ENCODE data around the gene IFT122.

The IFT122 gene

GRCh38 chr3:129463094-129463493 is 23.1 kb downstream of the IFT122 start:
- TF ChIP-seq Cebpa-rat (IDR thresholded peaks at IDR 0.05): no peak
- Histone ChIP-seq H3K9ac (no peak overlapping the region), H3K9me3 (replicated peaks in 1 of 11) (peaks cover 0 to 8% (median 0%) of the 10 kb centered on the region in 11 experiments; a peak in 2 of 22 replicates), H3K4me1 (peaks cover 0 to 10% (median 0%) of the 10 kb centered on the region in 10 experiments; a peak in 4 of 20 replicates), H3K4me3 (no peak overlapping the region), H3K27ac (no peak overlapping the region), H3K4me2 (no peak overlapping the region), H3K27me3 (no peaks in the 10 kb centered on the region), H4K20me1 (no peaks in the 10 kb centered on the region), H3K36me3 (peaks cover 15 to 65% (median 38%) of the 10 kb centered on the region in 11 experiments)

- Histone ChIP-seq H3K36me3 (peaks cover 14 to 64% (median 35%) of the 10 kb centered on the region in 11 experiments; a peak in 21 of 22 replicates), H3K4me2 (no peak overlapping the region), H3K27me3 (no peaks in the 10 kb centered on the region), H3K4me3 (no peak overlapping the region), H3K9ac (no peak overlapping the region), H3K27ac (no peak overlapping the region), H3K4me1 (peaks cover 0 to 10% (median 0%) of the 10 kb centered on the region in 10 experiments; a peak in 4 of 20 replicates), H3K9me3 (replicated peaks in 1 of 11) (peaks cover 0 to 6% (median 0%) of the 10 kb centered on the region in 11 experiments; a peak in 2 of 22 replicates), H4K20me1 (no peaks in the 10 kb centered on the region)
- TF ChIP-seq Cebpa-rat (IDR thresholded peaks at IDR 0.05): no peak
Observed at GRCh38 chr3:129463716-129464115, 23.7 kb downstream of the IFT122 start.

- H3K4me3 ChIP-seq: no peak overlapping the region
- H4K20me1 ChIP-seq: no peaks in the 10 kb centered on the region
- no peaks in the 10 kb centered on the region for H3K9me3 ChIP-seq (replicated peaks in 1 of 11)
- peaks cover 15 to 69% (median 23%) of the 10 kb centered on the region in 11 experiments; a peak in 17 of 22 replicates for H3K36me3 ChIP-seq
- no peak overlapping the region for H3K4me2 ChIP-seq
- no peak overlapping the region for H3K9ac ChIP-seq
- TF ChIP-seq Cebpa-rat (IDR thresholded peaks at IDR 0.05): no peak
- H3K4me1 ChIP-seq: peaks cover 0 to 10% (median 3%) of the 10 kb centered on the region in 10 experiments; a peak in 11 of 20 replicates
- no peak overlapping the region for H3K27ac ChIP-seq
- no peaks in the 10 kb centered on the region for H3K27me3 ChIP-seq
Observed at GRCh38 chr3:129467932-129468331, 27.9 kb downstream of the IFT122 start.

- Histone ChIP-seq H3K27me3 (no peaks in the 10 kb centered on the region), H3K9ac (no peak overlapping the region), H3K4me2 (no peak overlapping the region), H3K4me1 (peaks cover 0 to 11% (median 8%) of the 10 kb centered on the region in 10 experiments; a peak in 12 of 20 replicates), H4K20me1 (no peaks in the 10 kb centered on the region), H3K9me3 (replicated peaks in 1 of 11) (no peaks in the 10 kb centered on the region), H3K4me3 (no peak overlapping the region), H3K27ac (no peak overlapping the region), H3K36me3 (peaks cover 15 to 64% (median 23%) of the 10 kb centered on the region in 11 experiments; a peak in 17 of 22 replicates)
- TF ChIP-seq Cebpa-rat (IDR thresholded peaks at IDR 0.05): no peak
Observed at GRCh38 chr3:129469026-129469425, 29.0 kb downstream of the IFT122 start.

GRCh38 chr3:129470861-129471260 is 30.8 kb downstream of the IFT122 start:
- no peak overlapping the region for H3K4me3 ChIP-seq
- TF ChIP-seq Cebpa-rat (IDR thresholded peaks at IDR 0.05): no peak
- H3K27ac ChIP-seq: no peak overlapping the region
- peaks cover 12 to 59% (median 25%) of the 10 kb centered on the region in 11 experiments; a peak in 17 of 22 replicates for H3K36me3 ChIP-seq
- H3K9me3 ChIP-seq (replicated peaks in 1 of 11): no peaks in the 10 kb centered on the region
- H3K4me1 ChIP-seq: peaks cover 0 to 25% (median 8%) of the 10 kb centered on the region in 10 experiments; a peak in 12 of 20 replicates
- no peaks in the 10 kb centered on the region for H4K20me1 ChIP-seq
- H3K9ac ChIP-seq: no peak overlapping the region
- H3K4me2 ChIP-seq: peak overlapping the region in 5 of 11 experiments; percentile 4 to 35 (median 22); a peak in 4 of 22 replicates
- no peaks in the 10 kb centered on the region for H3K27me3 ChIP-seq

GRCh38 chr3:129473067-129473768 is 33.2 kb downstream of the IFT122 start:
- Histone ChIP-seq H4K20me1 (no peaks in the 10 kb centered on the region), H3K4me2 (peak overlapping the region in 1 of 11 experiments; percentile 28; a peak in 1 of 22 replicates), H3K36me3 (peaks cover 31 to 68% (median 42%) of the 10 kb centered on the region in 11 experiments), H3K9me3 (replicated peaks in 1 of 11) (no peaks in the 10 kb centered on the region), H3K27me3 (no peaks in the 10 kb centered on the region), H3K9ac (no peak overlapping the region), H3K4me3 (no peak overlapping the region), H3K27ac (no peak overlapping the region), H3K4me1 (peaks cover 0 to 25% (median 8%) of the 10 kb centered on the region in 10 experiments; a peak in 12 of 20 replicates)
- TF ChIP-seq Cebpa-rat (IDR thresholded peaks at IDR 0.05): no peak

- peaks cover 0 to 25% (median 8%) of the 10 kb centered on the region in 10 experiments; a peak in 12 of 20 replicates for H3K4me1 ChIP-seq
- TF ChIP-seq Cebpa-rat (IDR thresholded peaks at IDR 0.05): no peak
- no peak overlapping the region for H3K27ac ChIP-seq
- H3K36me3 ChIP-seq: peaks cover 35 to 68% (median 44%) of the 10 kb centered on the region in 11 experiments
- H3K9ac ChIP-seq: no peak overlapping the region
- peak overlapping the region in 1 of 11 experiments; percentile 28; a peak in 1 of 22 replicates for H3K4me2 ChIP-seq
- no peaks in the 10 kb centered on the region for H3K9me3 ChIP-seq (replicated peaks in 1 of 11)
- no peaks in the 10 kb centered on the region for H3K27me3 ChIP-seq
- H3K4me3 ChIP-seq: no peak overlapping the region
- H4K20me1 ChIP-seq: no peaks in the 10 kb centered on the region
Observed at GRCh38 chr3:129473769-129474152, 33.7 kb downstream of the IFT122 start.

- Histone ChIP-seq H3K9ac (no peak overlapping the region), H3K27ac (no peak overlapping the region), H3K36me3 (peaks cover 37 to 68% (median 52%) of the 10 kb centered on the region in 11 experiments), H3K4me3 (no peak overlapping the region), H3K27me3 (no peaks in the 10 kb centered on the region), H3K4me2 (peak overlapping the region in 2 of 11 experiments; percentile 9 to 11; a peak in 2 of 22 replicates), H3K4me1 (peaks cover 0 to 25% (median 8%) of the 10 kb centered on the region in 10 experiments; a peak in 12 of 20 replicates), H4K20me1 (no peaks in the 10 kb centered on the region), H3K9me3 (replicated peaks in 1 of 11) (no peaks in the 10 kb centered on the region)
- TF ChIP-seq Cebpa-rat (IDR thresholded peaks at IDR 0.05): no peak
Observed at GRCh38 chr3:129474984-129475804, 35.2 kb downstream of the IFT122 start.

GRCh38 chr3:129475863-129476262 is 35.8 kb downstream of the IFT122 start:
- TF ChIP-seq Cebpa-rat (IDR thresholded peaks at IDR 0.05): no peak
- Histone ChIP-seq H3K9me3 (replicated peaks in 1 of 11) (no peaks in the 10 kb centered on the region), H3K27me3 (no peaks in the 10 kb centered on the region), H4K20me1 (no peaks in the 10 kb centered on the region), H3K4me1 (peaks cover 0 to 25% (median 7%) of the 10 kb centered on the region in 10 experiments; a peak in 12 of 20 replicates), H3K27ac (no peak overlapping the region), H3K9ac (no peak overlapping the region), H3K36me3 (peaks cover 40 to 71% (median 56%) of the 10 kb centered on the region in 11 experiments), H3K4me2 (no peak overlapping the region), H3K4me3 (no peak overlapping the region)
